DOHH2 (cell line): ENCODE data around the gene GPR142.

ENCODE experiments used
- CTCF ChIP-seq: fragments of 200-600 bp; sonication (generic); IDR thresholded peaks from one replicate; pipeline ENCODE4 v1.5.1; 2014; ENCODE audit warnings: antibody characterized with exemption, mild to moderate bottlenecking, low read depth, low read length; ENCODE audit not compliant: poor library complexity, severe bottlenecking
- EZH2phosphoT487 ChIP-seq: fragments of 200-600 bp; sonication (generic); IDR thresholded peaks from 2 replicates; pipeline ENCODE4 v1.6.1; 2017; ENCODE audit warnings: borderline replicate concordance, mild to moderate bottlenecking, antibody characterized with exemption, low read length, moderate library complexity, mixed read lengths

- TF ChIP-seq CTCF (no peak), EZH2phosphoT487 (no peak)
Measured at GRCh38 chr17:74326506-74326905, 40.8 kb upstream of the GPR142 start.
